HCT116 (cell line): ENCODE data around the gene HEBP1.

ENCODE experiments used
- CEBPB ChIP-seq: IDR thresholded peaks from 2 replicates; pipeline ENCODE4 v1.6.1; 2012; ENCODE audit warnings: low read depth
- EZH2 ChIP-seq: fragments of 200-600 bp; sonication (generic); IDR thresholded peaks from 2 replicates; pipeline ENCODE4 v1.6.1; 2017; ENCODE audit warnings: antibody characterized with exemption, mixed run types
- EZH2phosphoT487 ChIP-seq: fragments of 200-600 bp; IDR thresholded peaks from 2 replicates; pipeline ENCODE4 v1.6.1; 2018; ENCODE audit warnings: antibody characterized with exemption, borderline replicate concordance
- POLR2A ChIP-seq: IDR thresholded peaks from 2 replicates; pipeline ENCODE4 v1.7.0; 2011; ENCODE audit warnings: borderline replicate concordance; ENCODE audit not compliant: insufficient read depth, insufficient read length; ENCODE audit errors: extremely low read depth
- POLR2AphosphoS5 ChIP-seq: IDR thresholded peaks from 2 replicates; pipeline ENCODE4 v1.6.1; 2011; ENCODE audit warnings: mild to moderate bottlenecking, low read depth, low read length, moderate library complexity
- RAD21 ChIP-seq: IDR thresholded peaks from 2 replicates; pipeline ENCODE4 v1.6.1; 2012; ENCODE audit warnings: low read depth, mild to moderate bottlenecking
- SP1 ChIP-seq: IDR thresholded peaks from 2 replicates; pipeline ENCODE4 v1.6.1; 2012; ENCODE audit warnings: low read depth
- TCF7L2 ChIP-seq: IDR thresholded peaks from 2 replicates; pipeline ENCODE4 v1.7.0; 2011; ENCODE audit warnings: borderline replicate concordance, inconsistent platforms; ENCODE audit not compliant: insufficient read depth, insufficient read length; ENCODE audit errors: extremely low read depth
- TF ChIP-seq, protein P1 (sequence below): IDR thresholded peaks from 2 replicates; pipeline ENCODE4 v1.6.1; 2012
- TF ChIP-seq, protein P2 (sequence below), 3 experiments: fragments of 200-600 bp in 1 of 3; sonication (generic) in 1 of 3; IDR thresholded peaks in 2 of 3; conservative IDR thresholded peaks in 1 of 3; 2 replicates each; pipeline ENCODE4 v1.5.1; 2012 to 2017; ENCODE audit warnings: low read depth in 2 of 3, low read length in 2 of 3, antibody characterized with exemption in 1 of 3, borderline replicate concordance in 1 of 3, control low read depth in 1 of 3, mild to moderate bottlenecking in 1 of 3, mixed read lengths in 1 of 3, mixed run types in 1 of 3, moderate library complexity in 1 of 3; ENCODE audit not compliant: insufficient read depth in 1 of 3
- TF ChIP-seq, protein P3 (sequence below): IDR thresholded peaks from 2 replicates; pipeline ENCODE4 v1.6.1; 2012; ENCODE audit warnings: low read depth
- TF ChIP-seq, protein P4 (sequence below): IDR thresholded peaks from 2 replicates; pipeline ENCODE4 v1.6.1; 2012

DNA sequence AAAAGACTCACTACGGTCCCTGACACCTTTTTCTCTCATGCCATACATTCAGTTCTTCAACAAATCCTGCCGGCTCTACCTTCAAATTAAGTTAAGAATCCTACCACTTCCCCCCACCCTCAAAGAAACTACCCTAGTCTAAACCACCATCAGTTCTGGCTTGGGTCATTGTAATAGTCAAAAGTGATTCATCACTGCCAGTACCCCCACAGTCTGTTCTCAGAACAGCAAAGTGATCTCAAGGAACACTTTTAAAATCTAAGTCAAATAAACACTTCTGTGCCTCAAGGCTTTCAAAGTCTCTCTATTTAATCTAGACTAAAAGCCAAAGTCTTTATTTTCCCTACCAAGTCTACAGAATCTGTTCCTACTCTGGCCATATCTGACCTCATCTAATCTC is 32.1 kb upstream of the HEBP1 start:
- TF ChIP-seq, protein P1, sequence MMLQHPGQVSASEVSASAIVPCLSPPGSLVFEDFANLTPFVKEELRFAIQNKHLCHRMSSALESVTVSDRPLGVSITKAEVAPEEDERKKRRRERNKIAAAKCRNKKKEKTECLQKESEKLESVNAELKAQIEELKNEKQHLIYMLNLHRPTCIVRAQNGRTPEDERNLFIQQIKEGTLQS, result no peak
- TF ChIP-seq, protein P2, sequence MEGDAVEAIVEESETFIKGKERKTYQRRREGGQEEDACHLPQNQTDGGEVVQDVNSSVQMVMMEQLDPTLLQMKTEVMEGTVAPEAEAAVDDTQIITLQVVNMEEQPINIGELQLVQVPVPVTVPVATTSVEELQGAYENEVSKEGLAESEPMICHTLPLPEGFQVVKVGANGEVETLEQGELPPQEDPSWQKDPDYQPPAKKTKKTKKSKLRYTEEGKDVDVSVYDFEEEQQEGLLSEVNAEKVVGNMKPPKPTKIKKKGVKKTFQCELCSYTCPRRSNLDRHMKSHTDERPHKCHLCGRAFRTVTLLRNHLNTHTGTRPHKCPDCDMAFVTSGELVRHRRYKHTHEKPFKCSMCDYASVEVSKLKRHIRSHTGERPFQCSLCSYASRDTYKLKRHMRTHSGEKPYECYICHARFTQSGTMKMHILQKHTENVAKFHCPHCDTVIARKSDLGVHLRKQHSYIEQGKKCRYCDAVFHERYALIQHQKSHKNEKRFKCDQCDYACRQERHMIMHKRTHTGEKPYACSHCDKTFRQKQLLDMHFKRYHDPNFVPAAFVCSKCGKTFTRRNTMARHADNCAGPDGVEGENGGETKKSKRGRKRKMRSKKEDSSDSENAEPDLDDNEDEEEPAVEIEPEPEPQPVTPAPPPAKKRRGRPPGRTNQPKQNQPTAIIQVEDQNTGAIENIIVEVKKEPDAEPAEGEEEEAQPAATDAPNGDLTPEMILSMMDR (IDR thresholded peaks at IDR 0.05 in 2 of 3, conservative IDR thresholded peaks at IDR 0.05 in 1 of 3; ENCODE audit: borderline replicate concordance in 1 of 3, insufficient read depth in 1 of 3, low read depth in 2 of 3, low read length in 2 of 3), result no peak
- no peak for TF ChIP-seq CEBPB
- TF ChIP-seq POLR2A, result no peak
- TF ChIP-seq, protein P3, sequence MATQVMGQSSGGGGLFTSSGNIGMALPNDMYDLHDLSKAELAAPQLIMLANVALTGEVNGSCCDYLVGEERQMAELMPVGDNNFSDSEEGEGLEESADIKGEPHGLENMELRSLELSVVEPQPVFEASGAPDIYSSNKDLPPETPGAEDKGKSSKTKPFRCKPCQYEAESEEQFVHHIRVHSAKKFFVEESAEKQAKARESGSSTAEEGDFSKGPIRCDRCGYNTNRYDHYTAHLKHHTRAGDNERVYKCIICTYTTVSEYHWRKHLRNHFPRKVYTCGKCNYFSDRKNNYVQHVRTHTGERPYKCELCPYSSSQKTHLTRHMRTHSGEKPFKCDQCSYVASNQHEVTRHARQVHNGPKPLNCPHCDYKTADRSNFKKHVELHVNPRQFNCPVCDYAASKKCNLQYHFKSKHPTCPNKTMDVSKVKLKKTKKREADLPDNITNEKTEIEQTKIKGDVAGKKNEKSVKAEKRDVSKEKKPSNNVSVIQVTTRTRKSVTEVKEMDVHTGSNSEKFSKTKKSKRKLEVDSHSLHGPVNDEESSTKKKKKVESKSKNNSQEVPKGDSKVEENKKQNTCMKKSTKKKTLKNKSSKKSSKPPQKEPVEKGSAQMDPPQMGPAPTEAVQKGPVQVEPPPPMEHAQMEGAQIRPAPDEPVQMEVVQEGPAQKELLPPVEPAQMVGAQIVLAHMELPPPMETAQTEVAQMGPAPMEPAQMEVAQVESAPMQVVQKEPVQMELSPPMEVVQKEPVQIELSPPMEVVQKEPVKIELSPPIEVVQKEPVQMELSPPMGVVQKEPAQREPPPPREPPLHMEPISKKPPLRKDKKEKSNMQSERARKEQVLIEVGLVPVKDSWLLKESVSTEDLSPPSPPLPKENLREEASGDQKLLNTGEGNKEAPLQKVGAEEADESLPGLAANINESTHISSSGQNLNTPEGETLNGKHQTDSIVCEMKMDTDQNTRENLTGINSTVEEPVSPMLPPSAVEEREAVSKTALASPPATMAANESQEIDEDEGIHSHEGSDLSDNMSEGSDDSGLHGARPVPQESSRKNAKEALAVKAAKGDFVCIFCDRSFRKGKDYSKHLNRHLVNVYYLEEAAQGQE, result no peak
- TF ChIP-seq, protein P4, sequence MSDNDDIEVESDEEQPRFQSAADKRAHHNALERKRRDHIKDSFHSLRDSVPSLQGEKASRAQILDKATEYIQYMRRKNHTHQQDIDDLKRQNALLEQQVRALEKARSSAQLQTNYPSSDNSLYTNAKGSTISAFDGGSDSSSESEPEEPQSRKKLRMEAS, result no peak
- no peak for TF ChIP-seq RAD21
- no peak for TF ChIP-seq SP1
- TF ChIP-seq TCF7L2, result no peak
- TF ChIP-seq POLR2AphosphoS5, result no peak
- TF ChIP-seq EZH2, result no peak
- TF ChIP-seq EZH2phosphoT487, result no peak
